Endothelial cell of umbilical vein (primary cell): ENCODE data around the gene DEK.

Experiments
- CTCF ChIP-seq, 2 donors: IDR thresholded peaks; 1 replicate in 1 of 2; 2 replicates in 1 of 2; pipeline ENCODE4 v1.5.1; 2011; ENCODE audit warnings: low read length in 2 of 2, mild to moderate bottlenecking in 2 of 2, moderate library complexity in 2 of 2, control low read depth in 1 of 2, inconsistent platforms in 1 of 2, low read depth in 1 of 2; ENCODE audit not compliant: insufficient read depth in 1 of 2; ENCODE audit errors: extremely low read depth in 1 of 2
- EZH2 ChIP-seq: IDR thresholded peaks from 2 replicates; pipeline ENCODE4 v1.6.1; 2012; ENCODE audit warnings: borderline replicate concordance, low read depth, mild to moderate bottlenecking, moderate library complexity, low read length, inconsistent platforms; ENCODE audit not compliant: severe bottlenecking
- POLR2A ChIP-seq: IDR thresholded peaks from 2 replicates; pipeline ENCODE4 v1.6.1; 2012; ENCODE audit warnings: low read depth, mild to moderate bottlenecking, control low read depth, low read length
- POLR2AphosphoS5 ChIP-seq: IDR thresholded peaks from 2 replicates; pipeline ENCODE4 v1.6.1; 2012; ENCODE audit warnings: low read depth, mild to moderate bottlenecking, control low read depth, low read length, moderate library complexity; ENCODE audit not compliant: insufficient read depth
- TF ChIP-seq, protein P1 (sequence below): IDR thresholded peaks from 2 replicates; pipeline ENCODE4 v1.6.1; 2011; ENCODE audit not compliant: insufficient read depth, insufficient read length

GRCh38 chr6:18262702-18263417 is 1.5 kb downstream of the DEK start:
- TF ChIP-seq EZH2 (no peak), POLR2A (no peak), CTCF (IDR thresholded peaks at IDR 0.05; ENCODE audit: extremely low read depth in 1 of 2, insufficient read depth in 1 of 2, low read depth in 1 of 2, low read length in 2 of 2) (no peak), POLR2AphosphoS5 (no peak)
- TF ChIP-seq, protein P1, sequence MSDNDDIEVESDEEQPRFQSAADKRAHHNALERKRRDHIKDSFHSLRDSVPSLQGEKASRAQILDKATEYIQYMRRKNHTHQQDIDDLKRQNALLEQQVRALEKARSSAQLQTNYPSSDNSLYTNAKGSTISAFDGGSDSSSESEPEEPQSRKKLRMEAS, result no peak
